Measurements from ENCODE around the gene AP5B1.
A peak's percentile ranks its signal among the peaks of the same experiment; 100 is the strongest.
"Not testable (repeated sequence)": the region's sequence is repeated elsewhere in the genome, so short reads cannot be mapped to it uniquely, and the experiment has no call there.

Gene AP5B1

GRCh38 chr11:65786008-65786785 is 5.4 kb upstream of the AP5B1 start:
- DNase-seq (ENCODE audit: low read depth in 3 of 3): no peak

GRCh38 chr11:65785319-65786007 is 4.7 kb upstream of the AP5B1 start:
- DNase-seq (ENCODE audit: low read depth in 3 of 3): no peak

- no peak for DNase-seq (ENCODE audit: low read depth in 3 of 3)
Measured at GRCh38 chr11:65782816-65783228, 2.0 kb upstream of the AP5B1 start.

DNA sequence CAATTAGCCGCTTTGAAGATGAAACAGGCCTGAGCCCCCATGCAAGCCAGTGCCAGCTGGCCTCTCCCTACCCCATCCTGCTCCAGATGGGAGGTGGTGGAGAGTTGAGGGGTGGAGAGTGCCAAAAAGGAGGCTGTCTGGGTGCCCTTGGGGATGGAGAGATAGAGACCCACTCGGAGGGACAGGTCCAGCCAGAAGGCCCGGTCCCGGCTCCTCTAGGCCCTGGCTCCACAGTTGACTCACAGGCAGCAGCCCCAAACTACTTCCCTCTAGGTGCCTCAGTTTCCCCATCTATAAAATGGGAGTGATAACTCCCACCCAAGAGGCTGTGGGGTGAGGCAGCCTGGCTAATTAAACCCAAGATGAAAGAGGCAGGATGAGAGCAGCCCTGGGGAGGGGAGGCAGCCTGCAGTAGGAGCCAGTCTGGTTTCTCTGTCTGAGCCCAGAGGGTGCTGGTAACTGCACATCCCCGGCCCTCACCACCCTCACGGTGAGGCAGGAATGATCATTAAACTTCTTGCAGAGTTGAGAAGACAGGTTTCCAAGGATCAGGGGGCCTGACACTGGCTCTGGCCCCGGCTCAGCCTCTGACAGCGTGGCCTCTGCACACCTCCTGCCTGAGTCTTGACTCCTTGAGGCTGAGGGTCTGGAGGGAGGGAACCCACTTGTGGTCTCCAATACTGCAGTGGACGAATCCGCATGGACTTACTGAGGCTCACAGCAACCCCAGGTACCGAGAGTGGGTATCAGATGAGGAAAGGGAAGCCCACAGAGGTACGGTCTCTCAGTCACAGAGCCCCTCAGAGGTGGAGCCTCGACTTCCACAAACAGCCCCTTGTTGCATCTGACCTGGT is 1.4 kb upstream of the AP5B1 start:
- DNase-seq (ENCODE audit: low read depth in 3 of 3): no peak

GRCh38 chr11:65781152-65781961 is 581 bp upstream of the AP5B1 start:
- no peak for DNase-seq (ENCODE audit: low read depth in 3 of 3)

DNA sequence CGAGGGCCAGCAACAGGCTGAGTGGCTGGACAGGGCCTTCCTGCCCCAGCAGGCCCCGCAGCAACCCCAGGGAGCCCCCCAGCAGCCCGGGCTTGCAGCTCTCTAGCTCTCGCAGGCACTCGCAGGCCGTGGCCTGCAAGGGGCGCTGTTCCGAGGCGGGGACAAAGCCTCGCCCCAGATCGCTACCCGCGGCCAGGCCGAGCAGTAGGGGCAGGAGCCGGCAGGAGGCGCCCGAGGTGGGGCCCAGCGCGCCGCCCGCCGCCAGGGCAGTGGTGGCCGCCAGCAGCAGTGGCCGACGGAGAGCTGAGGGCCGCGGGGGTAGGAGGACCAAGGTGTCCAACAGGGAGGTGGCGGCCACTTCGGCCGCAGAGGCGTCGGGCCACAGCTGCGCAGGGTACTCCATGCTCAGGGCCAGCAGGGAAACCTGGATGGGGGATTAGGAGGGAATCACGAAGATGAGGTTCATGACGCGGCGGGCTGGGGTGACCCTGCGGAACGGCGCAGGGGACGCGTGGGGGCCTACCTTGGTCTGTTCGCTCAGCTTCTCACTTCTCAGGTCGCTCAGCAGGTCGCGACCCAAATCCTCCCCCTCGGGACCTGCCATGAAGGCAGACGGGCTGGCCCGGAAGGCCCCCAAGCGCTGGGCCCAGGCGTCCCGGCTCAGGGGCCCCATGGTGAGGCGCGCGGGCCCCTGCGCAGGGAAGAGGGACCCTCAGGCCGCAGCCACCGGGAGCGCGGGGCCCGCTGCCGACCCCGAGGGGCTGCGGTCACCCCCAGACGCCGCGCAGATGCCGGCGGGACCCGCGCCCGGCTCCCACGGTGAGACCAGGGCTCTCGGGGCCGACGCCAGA is 632 bp downstream of the AP5B1 start:
- peak; percentile 67 to 86 (median 78) for DNase-seq (ENCODE audit: low read depth in 3 of 3)

DNA sequence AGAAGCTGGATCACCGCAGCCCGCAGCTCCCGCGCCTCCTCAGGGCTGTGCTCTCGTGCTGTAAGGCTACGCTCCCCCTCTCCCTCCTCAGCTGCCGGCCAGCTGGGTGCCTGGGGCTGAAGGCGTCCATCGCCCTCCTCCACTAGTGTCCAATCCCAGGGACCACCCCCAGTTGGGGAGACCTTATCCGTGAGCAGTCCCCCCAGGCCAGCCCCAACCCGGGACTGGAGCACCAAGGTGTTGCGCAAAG is 1.2 kb downstream of the AP5B1 start:
- DNase-seq (ENCODE audit: low read depth in 3 of 3): no peak

- no peak for DNase-seq (ENCODE audit: low read depth in 3 of 3)
Measured at GRCh38 chr11:65778901-65779668, 1.7 kb downstream of the AP5B1 start.

- no peak for DNase-seq (ENCODE audit: low read depth in 3 of 3)
Measured at GRCh38 chr11:65778431-65778900, 2.3 kb downstream of the AP5B1 start.

- DNase-seq (ENCODE audit: low read depth in 3 of 3): no peak
Measured at GRCh38 chr11:65777821-65778361, 2.9 kb downstream of the AP5B1 start.

DNA sequence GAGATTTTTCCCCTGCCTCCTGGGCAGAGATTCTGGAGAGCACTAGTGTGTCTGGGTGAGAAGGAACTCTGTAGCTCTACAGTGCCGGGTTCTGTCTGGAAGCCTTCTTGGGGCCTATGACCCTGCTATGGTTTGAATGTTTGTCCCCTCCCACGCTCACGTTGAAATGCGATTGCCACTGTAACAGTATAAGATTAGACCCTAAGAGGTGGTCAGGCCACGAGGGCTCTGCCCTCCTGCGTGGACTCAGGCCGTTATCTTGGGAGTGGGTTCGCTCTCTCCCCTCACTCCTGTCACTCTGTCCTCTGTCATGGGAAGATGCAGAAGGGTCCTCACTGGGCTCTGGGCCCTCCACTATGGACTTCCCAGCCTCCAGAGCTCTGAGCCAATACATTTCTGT is 3.5 kb downstream of the AP5B1 start:
- DNase-seq (ENCODE audit: low read depth in 3 of 3): no peak

DNA sequence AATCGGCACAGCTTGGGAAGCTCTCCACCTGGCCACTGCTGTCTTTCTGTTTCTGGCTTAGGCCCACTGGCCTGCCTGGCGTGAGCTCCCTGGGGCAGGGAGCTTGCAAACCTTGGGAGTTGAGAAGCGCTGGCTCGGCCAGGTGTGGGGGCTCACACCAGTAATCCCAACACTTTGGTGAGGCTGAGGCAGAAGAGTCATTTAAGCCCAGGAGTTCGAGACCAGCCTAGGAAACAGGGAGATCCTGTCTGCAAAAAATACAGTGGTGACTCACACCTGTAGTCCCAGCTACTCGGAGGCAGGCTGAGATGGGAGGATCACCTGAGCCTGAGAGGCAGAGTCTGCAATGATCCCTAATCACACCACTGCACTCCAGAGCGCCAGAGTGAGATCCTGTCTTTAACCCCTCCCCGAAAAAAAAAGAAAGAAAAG is 4.0 kb downstream of the AP5B1 start:
- no peak for DNase-seq (ENCODE audit: low read depth in 3 of 3)

DNA sequence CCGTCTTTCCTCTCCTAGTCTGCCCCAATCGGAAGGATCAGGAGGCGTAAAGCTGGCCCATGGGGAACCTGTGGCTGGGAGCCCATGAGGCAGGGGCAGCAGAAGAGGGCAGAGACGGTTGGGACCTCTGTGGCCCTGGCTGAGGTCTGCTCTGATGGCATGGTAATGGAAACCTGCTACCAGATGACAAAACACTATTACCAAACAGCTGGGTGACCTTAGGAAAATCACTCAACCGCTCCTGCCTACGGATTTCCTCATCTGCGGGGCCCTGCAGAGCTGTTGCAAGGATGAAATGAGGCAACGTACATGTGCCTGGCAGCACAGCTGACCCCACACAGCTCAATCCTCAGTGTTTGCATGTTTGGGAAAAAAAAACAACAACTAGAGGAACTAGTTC is 4.6 kb downstream of the AP5B1 start:
- no peak for DNase-seq (ENCODE audit: low read depth in 3 of 3)

GRCh38 chr11:65774525-65775306 is 6.1 kb downstream of the AP5B1 start:
- no peak for DNase-seq (ENCODE audit: low read depth in 3 of 3)

GRCh38 chr11:65773784-65774411 is 6.9 kb downstream of the AP5B1 start:
- DNase-seq (ENCODE audit: low read depth in 3 of 3): no peak

GRCh38 chr11:65771589-65772112 is 9.1 kb downstream of the AP5B1 start:
- DNase-seq (ENCODE audit: low read depth in 3 of 3): no peak

DNA sequence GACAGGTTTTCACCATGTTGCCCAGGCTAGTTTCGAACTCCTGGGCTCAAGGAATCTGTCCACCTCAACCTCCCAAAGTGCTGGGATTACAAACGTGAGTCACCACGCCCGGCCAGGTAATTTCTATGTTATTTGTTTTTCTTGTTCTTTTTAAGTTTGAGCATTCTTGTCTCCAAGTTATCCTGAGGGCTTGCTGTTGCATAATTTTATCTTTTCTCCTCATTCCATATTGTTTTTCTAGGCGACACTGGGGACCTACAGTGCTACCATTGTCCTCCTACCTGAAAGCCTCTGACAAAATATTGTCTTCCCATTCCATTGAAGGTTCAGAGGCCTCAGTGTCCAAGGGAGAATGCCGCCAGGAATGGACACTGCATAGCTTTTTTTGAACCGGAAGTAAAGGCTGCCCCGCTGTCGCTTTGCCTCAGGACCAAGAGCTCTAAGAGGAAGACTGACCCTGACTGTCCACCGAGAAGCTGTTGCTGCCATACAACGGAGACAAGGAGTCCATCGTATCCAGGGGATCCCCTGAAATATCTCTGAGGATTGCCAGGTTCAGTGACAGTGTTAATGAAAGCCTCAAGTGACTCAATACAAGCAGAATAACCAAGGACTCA is 9.7 kb downstream of the AP5B1 start:
- no peak for DNase-seq (ENCODE audit: low read depth in 3 of 3)

- DNase-seq (ENCODE audit: low read depth in 3 of 3): not testable (repeated sequence)
Measured at GRCh38 chr11:65767806-65768205, 13.0 kb downstream of the AP5B1 start.

All from stimulated activated CD4-positive, alpha-beta T cell treated with anti-CD3 and anti-CD28 coated beads, TNF-alpha, amount 100 ng/mL, for 48 hours (primary cell).